GM21786 (cell line): ENCODE measurements around the gene NR1D1.

Experiments
- ATAC-seq: cut with Tn5 transposase; IDR thresholded peaks from one replicate; pipeline ENCODE4 v1.9.1; 2021; ENCODE audit not compliant: unreplicated experiment

The NR1D1 gene

DNA sequence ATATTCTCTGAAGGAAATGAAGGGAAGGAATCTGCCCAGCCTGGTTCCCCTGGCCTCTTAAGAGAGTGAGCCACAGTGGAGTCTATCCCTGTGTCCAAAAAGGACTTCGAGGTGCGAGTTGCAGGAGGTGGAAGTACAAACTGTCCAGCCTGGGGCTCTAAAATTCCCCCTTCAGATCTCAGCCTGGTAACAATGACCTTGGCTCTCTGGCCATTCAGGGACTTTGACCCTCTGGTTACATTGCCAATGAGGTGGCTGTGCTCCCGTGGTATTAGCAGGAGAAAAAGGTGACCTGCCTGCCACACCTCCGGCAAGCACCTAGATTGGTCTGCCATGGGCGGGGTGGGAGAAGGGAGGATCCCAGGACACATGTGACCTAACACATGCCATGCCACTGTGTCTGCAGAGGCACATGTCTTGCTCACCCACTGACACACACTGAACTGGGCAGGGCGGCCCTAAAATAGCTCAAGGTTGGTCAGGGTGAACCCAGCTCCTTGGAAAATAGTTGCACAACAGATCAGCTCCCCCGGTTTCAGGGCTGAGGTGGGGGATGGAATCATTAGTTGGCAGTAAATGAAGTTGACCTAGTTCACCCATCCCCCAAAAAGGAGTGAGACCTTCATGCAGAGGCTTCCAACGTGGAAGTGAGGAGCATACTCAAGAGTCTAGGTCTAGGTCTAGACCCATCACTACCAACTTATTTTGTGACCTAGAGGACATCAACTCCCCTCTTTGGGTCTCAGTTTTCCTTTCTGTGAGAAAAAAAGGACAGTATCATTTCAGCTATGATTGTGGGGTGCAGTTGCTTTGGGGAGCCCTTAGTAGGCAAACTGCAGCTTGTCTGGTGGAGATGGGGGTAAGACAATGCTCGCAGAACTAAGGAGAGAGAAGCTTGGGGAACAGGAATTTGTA is 2.2 kb downstream of the NR1D1 start:
- ATAC-seq = no peak

GRCh38 chr17:40097087-40097486 is 3.3 kb downstream of the NR1D1 start:
- no peak for ATAC-seq

- peak; percentile 47 for ATAC-seq
Observed at GRCh38 chr17:40095944-40096791, 4.2 kb downstream of the NR1D1 start.

- ATAC-seq = no peak
Observed at GRCh38 chr17:40095351-40095943, 4.9 kb downstream of the NR1D1 start.

DNA sequence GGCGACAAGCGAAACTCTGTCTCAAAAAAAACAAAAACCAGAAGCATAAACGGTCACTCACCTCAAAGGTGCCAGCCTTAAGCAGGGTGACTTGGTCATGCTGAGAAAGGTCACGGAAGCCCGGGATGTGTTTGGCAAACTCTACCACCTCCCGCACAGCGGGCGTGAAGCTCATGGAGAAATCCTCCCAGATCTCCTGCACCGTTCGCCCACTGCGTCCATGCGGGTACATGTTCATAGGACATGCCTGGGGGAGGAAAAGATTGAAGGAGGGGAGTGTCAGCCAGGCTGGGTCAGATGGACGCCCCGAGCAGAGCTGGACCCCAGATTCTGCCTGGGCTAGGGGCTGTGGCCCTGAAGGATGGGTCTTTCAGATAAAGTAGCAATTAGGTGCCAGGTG is 5.5 kb downstream of the NR1D1 start:
- no peak for ATAC-seq

DNA sequence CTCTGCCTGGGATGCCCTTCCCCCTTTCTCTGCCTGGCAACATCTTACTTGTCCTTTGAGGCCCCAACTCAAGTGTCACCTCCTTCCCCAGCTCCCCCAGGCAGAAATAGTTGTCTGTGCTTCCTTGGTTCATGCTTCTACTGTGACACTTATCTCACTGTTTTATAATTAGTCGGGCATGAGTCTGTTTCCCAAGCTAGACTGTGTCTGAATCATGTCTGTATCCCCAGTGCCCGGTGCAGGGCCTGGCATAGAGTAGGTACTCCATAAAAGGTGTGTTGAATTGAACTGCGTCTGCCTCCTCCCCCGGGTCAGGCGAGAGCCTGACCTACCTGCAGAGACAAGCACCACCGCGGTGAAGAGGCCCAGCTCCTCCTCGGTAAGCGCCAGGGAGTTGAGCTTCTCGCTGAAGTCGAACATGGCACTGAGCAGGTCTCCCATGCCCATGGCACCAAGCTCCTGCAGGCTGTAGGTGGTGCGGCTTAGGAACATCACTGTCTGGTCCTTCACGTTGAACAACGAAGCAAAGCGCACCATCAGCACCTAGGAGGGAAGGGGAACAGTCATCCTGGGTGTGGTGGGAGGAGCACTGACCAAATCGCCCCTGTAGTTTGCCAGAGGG is 6.7 kb downstream of the NR1D1 start:
- no peak for ATAC-seq

DNA sequence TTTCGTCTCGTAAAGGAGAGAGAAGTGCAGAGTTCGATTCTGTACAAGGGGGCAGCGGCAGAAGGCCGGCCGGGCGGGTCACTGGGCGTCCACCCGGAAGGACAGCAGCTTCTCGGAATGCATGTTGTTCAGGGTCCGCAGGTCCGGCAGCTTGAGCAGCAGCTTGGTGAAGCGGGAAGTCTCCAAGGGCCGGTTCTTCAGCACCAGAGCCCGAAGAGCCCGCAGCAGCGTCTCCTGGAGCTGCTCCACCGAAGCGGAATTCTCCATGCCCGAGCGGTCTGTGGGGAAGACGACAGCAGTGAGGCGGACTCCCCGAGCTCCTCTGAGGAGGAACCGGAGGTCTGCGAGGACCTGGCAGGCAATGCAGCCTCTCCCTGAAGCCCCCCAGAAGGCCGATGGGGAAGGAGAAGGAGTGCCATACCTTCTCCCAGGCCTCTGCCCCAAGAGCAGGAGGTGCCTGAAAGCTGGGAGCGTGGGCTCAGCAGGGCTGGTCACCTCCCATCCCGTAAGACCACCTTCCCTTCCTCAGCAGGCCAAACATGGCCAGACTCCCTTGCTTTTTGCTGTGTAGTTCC is 7.3 kb downstream of the NR1D1 start:
- no peak for ATAC-seq

DNA sequence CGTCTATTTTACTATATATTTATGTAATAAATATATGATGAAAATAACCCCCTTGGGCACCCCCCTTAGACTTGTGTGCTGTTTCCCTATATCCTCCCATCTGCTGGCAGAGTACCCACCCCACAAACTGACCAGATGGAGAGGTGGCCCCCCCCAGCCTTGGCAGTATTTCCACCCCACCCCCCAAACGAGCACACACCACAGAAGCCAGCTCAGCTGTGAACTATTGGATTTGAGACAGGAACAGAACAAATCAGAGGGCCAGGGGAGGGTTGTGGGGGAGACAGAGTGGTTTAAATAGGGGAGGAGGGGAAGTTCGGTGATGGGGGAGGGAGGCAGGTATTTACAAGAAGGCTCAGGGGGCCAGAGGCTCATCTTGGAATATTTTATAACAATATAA is 7.8 kb downstream of the NR1D1 start:
- ATAC-seq = no peak

DNA sequence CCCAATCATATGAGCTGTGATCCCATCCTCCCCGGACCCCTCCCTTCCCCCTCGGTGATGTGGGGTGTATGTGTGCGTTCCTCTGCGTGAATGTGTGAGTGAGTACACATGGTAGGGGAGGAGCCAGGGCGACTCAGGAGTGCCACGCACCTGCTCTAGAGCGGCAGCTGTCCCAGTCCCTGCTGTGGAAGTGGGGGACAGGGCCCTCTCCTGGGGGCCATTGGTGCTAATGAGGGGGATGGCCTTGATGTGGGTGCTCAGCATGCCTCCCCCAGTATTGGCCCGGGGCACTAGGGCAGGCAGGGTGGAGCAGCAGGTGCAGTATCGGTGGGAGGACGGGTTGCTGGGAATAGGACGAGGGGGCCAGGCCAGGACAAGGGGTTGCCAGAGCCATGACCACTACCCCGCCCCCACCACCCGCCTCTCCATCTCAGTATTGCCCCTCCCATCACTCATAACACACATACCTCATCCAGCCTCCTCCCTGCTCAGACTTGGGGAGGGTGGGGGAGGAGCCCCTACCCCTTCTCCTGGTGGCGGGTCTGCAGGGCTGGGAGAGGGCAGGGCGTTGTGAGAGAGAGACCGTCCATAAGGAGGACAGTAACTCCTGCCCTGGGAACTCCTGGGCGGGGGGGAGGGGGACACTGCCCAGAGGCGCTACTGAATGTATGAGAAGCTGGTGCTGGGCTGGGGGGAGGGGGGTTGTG is 8.5 kb downstream of the NR1D1 start:
- no peak for ATAC-seq

DNA sequence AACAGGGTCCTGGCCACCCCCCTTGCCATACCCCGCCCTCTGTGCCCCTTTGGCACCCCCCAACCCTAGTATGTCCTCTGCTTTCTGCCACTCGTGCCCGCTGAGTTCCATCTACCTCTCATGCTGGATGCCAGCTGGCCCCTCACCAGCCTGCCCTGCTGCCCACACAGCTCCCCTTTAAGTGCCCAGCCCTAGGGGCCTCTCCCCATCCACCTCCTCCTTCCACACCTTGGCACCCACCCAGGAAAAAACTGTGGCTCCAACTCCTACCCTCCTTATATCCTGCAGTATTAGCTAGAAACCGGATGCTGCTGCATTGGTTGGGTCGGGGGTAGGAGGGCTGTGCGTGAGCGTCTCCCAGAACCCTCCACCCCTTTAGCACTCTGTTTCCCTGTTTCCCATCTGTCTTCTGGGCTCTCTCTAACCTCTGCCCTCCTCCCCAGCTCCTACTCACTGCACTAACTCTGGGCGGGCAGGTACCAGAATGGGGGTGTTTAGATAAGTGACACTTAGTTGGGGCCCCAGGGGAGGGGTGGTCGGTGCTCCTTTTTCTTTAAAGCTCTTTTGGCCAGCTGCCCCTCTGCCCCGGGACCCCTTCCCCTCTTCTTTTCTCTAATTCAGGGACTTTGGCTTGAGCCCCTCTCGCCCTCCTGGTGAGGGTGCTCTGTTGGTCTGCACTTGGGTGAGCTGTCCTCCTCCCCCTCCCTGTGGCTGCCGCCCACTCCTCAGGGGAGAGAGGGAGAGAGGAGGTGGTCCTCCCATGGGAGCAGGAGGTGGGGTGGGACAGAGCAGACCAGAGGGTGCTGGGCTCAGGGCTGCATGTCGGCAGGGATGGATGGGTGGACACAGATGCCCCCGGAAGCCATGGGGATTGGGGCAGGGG is 9.9 kb downstream of the NR1D1 start:
- ATAC-seq = no peak

DNA sequence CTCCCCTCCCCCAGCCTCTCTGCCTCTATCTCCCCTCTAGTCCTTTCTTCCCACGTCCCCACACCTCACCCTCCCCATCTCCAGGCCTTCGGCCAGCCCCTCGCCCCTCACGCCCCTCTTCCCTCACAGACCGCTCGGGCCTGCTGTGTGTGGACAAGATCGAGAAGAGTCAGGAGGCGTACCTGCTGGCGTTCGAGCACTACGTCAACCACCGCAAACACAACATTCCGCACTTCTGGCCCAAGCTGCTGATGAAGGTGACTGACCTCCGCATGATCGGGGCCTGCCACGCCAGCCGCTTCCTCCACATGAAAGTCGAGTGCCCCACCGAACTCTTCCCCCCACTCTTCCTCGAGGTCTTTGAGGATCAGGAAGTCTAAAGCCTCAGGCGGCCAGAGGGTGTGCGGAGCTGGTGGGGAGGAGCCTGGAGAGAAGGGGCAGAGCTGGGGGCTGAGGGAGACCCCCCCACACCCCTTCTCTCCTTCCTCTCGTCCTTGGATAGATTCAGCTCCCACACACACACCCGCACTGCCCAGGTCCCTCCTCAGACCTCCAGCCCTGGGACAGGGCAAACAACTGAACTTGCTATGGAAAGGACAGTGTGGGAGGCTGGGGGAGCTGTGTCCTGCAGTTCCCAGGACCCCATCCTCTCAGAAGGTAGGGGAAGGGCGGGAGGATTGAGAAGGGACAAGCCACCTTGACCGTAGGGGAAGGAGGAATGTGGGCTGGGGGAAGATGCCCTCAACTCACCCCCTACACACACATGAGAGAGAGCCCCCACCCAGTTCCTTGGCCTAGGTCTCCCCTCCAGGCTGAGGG is 11.1 kb downstream of the NR1D1 start:
- no peak for ATAC-seq

DNA sequence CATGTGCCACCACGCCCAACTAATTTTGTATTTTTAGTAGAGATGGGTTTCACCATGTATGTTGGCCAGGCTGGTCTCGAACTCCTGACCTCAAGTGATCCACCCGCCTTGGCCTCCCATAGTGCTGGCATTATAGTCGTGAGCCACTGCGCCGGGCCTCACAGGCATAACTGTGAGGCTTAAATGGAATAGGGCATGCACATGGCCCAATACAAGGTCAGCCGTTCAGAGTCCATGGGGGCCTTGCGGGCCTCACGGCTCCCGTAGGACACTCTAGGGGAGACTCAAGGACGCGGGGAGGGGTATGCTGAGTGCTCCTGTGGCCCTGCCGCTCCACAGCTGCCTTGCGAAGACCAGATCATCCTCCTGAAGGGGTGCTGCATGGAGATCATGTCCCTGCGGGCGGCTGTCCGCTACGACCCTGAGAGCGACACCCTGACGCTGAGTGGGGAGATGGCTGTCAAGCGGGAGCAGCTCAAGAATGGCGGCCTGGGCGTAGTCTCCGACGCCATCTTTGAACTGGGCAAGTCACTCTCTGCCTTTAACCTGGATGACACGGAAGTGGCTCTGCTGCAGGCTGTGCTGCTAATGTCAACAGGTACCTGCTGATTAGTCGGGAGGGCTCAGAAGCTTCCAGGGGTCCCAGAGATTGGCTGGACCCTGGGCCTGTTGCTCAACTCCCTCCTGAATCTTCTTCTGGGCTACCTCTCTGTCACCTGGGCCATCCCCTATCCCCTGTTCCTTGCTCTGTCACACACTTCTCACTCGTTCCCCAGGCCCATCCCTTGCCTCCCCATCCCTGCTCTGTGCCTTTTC is 12.3 kb downstream of the NR1D1 start:
- ATAC-seq = no peak

DNA sequence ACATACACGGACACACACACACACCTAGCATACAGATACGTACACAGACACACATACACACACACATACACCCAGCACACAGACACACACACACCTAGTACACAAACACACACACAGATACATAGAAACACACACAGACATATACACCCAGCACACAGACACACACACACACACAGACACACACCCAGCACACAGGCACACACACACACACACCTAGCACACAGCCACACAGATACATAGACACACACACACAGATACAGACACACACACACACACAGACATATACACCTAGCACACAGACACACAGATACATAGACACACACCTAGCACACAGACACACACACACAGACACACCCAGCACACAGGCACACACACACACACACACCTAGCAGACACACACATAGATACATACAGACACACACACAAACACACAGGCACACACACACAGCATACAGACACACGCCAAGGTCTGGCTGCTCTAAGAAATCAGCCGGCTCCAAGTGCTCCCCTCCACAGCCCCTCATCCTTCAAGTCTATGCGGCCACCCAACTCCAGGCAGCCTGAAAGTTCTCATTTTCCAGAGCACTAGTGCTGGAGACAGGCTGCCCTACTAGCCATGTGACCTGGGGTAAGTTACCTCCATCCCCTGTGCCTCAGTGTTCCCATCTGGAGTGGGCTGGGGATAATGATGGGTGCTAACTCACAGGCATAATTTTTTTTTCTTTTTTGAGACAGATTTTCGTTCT is 13.2 kb downstream of the NR1D1 start:
- ATAC-seq = no peak

DNA sequence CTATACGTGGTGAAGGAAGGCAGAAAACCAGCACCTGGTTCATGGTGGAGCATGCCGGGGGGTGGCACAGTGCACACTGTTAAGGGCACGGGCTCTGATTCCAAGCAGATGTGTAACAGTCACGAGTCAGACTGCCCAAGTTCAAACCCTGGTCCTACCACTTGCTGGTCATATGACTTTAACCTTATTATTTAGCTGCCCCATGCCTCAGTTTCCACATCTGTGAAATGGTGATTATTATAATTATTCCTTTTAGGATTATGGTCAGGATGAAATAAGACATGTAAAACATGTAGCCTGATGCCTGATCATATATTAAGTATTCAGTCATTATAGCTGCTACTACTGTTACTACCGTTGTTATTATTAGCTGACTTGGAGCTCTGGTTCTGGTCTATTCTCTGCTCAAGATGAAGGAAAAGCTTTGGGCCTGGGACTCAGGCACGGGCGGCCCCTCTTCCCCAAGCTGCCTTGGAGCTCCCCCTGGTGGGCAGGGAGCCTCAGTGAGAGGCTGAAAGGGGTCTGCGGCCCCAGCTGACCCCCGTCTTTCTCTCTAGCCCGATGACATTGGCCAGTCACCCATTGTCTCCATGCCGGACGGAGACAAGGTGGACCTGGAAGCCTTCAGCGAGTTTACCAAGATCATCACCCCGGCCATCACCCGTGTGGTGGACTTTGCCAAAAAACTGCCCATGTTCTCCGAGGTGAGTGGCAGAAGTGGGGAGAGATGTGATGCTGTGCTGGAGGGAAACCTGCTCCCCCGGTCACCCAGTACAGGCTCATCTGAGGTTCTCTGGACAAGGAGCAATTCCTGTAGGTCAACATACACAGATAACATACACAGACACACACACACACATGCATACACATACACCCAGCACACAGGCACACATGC is 14.0 kb downstream of the NR1D1 start:
- ATAC-seq = no peak

DNA sequence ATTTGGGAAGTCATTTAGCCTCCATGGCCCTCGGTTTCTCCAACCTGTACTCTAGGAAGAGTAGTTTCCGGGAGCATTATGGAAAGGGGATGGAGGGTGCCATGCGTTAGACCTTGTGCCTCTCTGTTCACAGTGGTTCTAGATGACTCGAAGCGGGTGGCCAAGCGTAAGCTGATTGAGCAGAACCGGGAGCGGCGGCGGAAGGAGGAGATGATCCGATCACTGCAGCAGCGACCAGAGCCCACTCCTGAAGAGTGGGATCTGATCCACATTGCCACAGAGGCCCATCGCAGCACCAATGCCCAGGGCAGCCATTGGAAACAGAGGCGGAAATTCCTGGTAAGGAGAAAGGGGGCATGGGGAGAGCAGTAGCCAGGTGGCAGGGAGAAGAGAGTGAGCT is 15.9 kb downstream of the NR1D1 start:
- ATAC-seq = no peak

DNA sequence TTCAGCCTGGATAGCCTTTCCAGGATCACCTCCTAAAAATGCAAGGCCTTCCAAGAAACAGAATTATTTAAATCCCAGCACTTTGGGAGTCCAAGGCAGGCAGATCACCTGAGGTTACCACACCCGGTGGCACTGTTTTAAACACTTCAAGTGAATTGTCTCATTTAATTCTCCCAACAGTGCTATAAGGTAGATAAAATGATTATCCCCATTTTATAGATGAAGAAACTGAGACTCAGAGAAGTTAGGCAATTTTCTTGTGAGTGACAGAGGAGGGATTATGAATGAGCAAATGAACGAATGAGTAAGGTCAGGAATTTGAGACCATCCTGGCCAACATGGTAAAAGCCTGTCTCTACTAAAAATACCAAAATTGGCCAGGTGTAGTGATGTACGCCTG is 20.8 kb downstream of the NR1D1 start:
- no peak for ATAC-seq
